Measurements from ENCODE around the gene NEFH.

The NEFH gene

DNA sequence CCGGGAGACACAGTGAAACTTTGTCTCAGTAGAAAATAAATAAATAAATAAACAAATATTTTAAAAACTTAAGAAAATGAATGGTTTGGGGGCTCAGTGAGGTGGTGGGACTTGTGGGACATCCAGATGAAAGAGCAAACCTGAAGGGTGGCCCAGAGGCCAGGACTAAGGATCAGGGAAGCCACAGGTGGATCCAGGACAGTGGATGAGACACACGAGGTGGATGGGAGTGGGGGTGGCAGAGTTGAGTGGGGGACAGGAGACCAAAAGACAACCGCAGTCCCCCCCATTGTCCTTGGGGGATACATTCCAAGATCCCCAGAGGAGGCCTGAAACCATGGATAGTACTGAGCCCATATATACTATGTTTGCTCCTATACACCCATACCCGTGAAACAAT is 34.5 kb upstream of the NEFH start:
- no peaks in the 10 kb centered on the region for H3K4me1 ChIP-seq (ENCODE audit: insufficient read depth, low read length)
- H3K9ac ChIP-seq (ENCODE audit: low read length), result no peak overlapping the region
- no peaks in the 10 kb centered on the region for H3K9me3 ChIP-seq (ENCODE audit: low read length)
- no peak overlapping the region for H3K4me3 ChIP-seq (ENCODE audit: low read depth in 1 of 2, low read length in 2 of 2)
- no peaks in the 10 kb centered on the region for H3K27me3 ChIP-seq (ENCODE audit: control insufficient read depth in 1 of 2, insufficient read depth in 2 of 2, low read length in 2 of 2)
- no peaks in the 10 kb centered on the region for H3K36me3 ChIP-seq (ENCODE audit: insufficient read depth, low read length)
- no peak overlapping the region for H3K27ac ChIP-seq (ENCODE audit: low read depth, low read length)

DNA sequence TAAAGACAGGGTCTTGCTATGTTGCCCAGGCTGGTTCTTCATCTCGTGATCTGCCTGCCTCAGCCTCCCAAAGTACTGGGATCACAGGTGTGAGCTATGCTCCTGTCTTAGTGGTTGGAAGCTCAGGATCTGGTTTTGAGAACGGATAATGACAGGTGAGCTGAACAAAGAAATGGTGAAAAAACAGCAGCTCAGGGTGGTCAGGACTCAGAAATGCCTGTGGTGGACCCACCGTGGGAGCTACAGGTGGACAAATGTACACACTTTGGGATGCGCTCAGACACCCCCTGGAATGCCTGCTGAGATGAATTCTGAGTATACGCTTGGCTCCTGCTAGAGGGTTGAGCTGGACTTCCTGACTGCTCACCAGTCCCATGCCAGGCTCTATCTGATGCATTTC is 32.1 kb upstream of the NEFH start:
- no peak overlapping the region for H3K27ac ChIP-seq (ENCODE audit: low read depth, low read length)
- H3K36me3 ChIP-seq (ENCODE audit: insufficient read depth, low read length), result no peaks in the 10 kb centered on the region
- no peaks in the 10 kb centered on the region for H3K27me3 ChIP-seq (ENCODE audit: control insufficient read depth in 1 of 2, insufficient read depth in 2 of 2, low read length in 2 of 2)
- no peak overlapping the region for H3K9ac ChIP-seq (ENCODE audit: low read length)
- no peaks in the 10 kb centered on the region for H3K9me3 ChIP-seq (ENCODE audit: low read length)
- H3K4me3 ChIP-seq (ENCODE audit: low read depth in 1 of 2, low read length in 2 of 2), result no peak overlapping the region
- no peaks in the 10 kb centered on the region for H3K4me1 ChIP-seq (ENCODE audit: insufficient read depth, low read length)

DNA sequence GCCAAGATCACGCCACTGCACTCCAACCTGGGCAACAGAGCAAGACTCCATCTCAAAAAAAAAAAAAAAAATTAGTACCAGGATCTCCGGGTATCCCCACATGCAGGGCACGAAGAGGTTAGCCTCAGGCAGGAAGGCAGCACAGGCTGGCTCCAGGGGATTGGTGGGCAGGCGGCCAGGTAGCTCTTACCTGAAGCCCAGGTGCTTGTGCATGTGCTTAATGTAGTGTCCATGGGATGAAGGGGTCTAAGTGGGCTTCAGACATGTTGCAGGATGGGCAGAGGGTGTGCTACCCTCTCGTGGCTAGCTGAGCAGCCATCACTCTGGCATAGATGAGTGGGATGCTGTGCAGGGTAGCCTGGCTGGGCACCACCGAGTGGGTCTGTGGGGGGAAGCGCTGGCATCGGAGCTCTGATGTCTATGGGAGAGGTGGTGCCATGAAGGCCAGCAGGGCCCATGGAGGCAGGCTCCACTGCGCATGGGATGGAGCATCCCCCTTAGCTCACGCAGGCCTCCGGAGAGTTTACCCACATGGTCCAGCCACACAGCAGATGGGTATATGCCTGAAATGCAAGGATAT is 30.6 kb upstream of the NEFH start:
- H3K9me3 ChIP-seq (ENCODE audit: low read length), result no peaks in the 10 kb centered on the region
- no peak overlapping the region for H3K4me3 ChIP-seq (ENCODE audit: low read depth in 1 of 2, low read length in 2 of 2)
- H3K36me3 ChIP-seq (ENCODE audit: insufficient read depth, low read length), result no peaks in the 10 kb centered on the region
- no peaks in the 10 kb centered on the region for H3K27me3 ChIP-seq (ENCODE audit: control insufficient read depth in 1 of 2, insufficient read depth in 2 of 2, low read length in 2 of 2)
- H3K27ac ChIP-seq (ENCODE audit: low read depth, low read length), result no peak overlapping the region
- peaks cover 8% of the 10 kb centered on the region for H3K4me1 ChIP-seq (ENCODE audit: insufficient read depth, low read length)
- no peak overlapping the region for H3K9ac ChIP-seq (ENCODE audit: low read length)

DNA sequence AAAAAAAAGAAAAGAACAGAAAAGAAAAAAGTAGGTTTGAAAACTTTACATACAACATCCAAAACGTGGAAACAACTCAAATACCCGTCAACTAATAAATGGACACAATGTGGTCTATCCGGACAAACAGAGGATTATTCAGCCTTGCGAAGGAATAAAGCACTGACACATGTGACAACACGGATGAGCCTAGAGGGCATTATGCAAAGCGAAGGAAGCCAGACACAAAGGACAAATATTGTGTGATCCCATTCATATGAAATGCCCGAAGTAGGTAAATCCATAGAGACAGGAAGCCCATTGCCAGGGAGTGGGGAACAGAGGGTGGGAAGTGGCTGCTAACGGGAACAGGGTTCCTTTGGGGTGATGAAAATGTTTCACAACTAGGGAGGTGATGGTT is 29.8 kb upstream of the NEFH start:
- no peaks in the 10 kb centered on the region for H3K9me3 ChIP-seq (ENCODE audit: low read length)
- no peaks in the 10 kb centered on the region for H3K36me3 ChIP-seq (ENCODE audit: insufficient read depth, low read length)
- no peaks in the 10 kb centered on the region for H3K27me3 ChIP-seq (ENCODE audit: control insufficient read depth in 1 of 2, insufficient read depth in 2 of 2, low read length in 2 of 2)
- H3K4me1 ChIP-seq (ENCODE audit: insufficient read depth, low read length), result peaks cover 11% of the 10 kb centered on the region
- H3K27ac ChIP-seq (ENCODE audit: low read depth, low read length), result no peak overlapping the region
- H3K4me3 ChIP-seq (ENCODE audit: low read depth in 1 of 2, low read length in 2 of 2), result no peak overlapping the region
- H3K9ac ChIP-seq (ENCODE audit: low read length), result no peak overlapping the region

DNA sequence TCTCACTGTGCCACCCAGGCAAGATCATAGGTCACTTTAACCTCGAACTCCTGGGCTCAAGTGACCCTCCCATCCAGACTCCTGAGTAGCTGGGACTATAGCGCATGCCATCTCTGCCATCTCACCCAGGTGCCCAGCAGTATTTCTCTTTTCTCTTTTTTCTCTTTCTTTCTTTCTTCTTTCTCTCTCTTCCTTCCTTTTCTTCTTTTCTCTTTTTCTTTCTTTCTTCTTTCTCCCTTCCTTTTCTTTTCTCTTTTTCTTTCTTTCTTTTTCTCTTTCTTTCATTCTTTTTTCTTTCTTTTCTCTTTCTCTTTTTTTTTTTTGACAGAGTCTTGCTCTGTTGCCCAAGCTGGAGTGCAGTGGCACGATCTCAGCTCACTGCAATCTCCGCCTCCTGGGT is 28.2 kb upstream of the NEFH start:
- no peak overlapping the region for H3K9ac ChIP-seq (ENCODE audit: low read length)
- no peak overlapping the region for H3K27ac ChIP-seq (ENCODE audit: low read depth, low read length)
- H3K4me1 ChIP-seq (ENCODE audit: insufficient read depth, low read length), result peaks cover 14% of the 10 kb centered on the region
- no peak overlapping the region for H3K4me3 ChIP-seq (ENCODE audit: low read depth in 1 of 2, low read length in 2 of 2)
- H3K9me3 ChIP-seq (ENCODE audit: low read length), result no peaks in the 10 kb centered on the region
- no peaks in the 10 kb centered on the region for H3K36me3 ChIP-seq (ENCODE audit: insufficient read depth, low read length)
- H3K27me3 ChIP-seq (ENCODE audit: control insufficient read depth in 1 of 2, insufficient read depth in 2 of 2, low read length in 2 of 2), result no peaks in the 10 kb centered on the region

DNA sequence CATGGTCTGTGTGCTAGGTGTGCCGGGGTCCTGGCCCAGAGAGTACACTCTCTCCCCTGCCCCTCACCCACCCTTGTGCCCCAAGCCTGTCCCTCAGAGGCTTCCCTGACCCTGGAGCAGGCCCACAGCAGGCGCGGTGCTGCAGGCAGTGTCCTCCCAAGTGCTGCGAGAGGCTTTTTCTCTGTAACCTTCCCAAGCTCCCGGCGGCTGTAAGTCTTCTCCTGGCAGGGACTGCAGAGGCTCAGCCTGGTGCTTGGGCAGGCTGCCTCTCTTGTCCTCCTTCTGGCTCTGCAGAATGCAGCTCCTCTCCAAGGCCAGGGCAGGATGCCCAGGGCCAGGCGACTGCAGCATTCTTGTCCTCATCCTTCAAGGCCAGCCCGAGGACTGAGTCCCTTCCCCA is 25.7 kb upstream of the NEFH start:
- no peak overlapping the region for H3K27ac ChIP-seq (ENCODE audit: low read depth, low read length)

DNA sequence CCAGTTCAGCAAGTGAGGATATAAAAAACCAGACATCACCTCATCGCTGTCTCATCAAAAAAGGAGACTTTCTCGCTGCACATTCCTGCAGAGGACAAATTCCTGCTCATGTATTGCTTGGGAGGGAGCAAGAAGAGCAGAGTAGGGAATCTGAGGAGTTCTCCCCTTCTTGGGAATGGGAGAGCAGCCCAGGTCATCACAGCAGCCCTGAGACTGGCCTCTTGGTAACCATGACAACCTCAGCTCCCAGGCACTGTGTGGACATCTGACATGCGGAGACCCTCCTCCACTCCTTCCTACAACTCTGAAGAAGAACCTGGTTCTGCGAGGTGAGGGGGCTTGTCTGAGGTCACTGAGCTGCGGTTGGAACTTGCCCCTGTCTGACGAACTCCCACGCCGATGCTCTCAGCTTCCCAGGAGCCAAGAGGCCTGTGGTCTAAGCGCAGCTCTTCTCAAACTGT is 23.8 kb upstream of the NEFH start:
- H3K27me3 ChIP-seq (ENCODE audit: control insufficient read depth in 1 of 2, insufficient read depth in 2 of 2, low read length in 2 of 2), result no peaks in the 10 kb centered on the region
- H3K4me1 ChIP-seq (ENCODE audit: insufficient read depth, low read length), result peaks cover 14% of the 10 kb centered on the region
- no peaks in the 10 kb centered on the region for H3K36me3 ChIP-seq (ENCODE audit: insufficient read depth, low read length)
- no peaks in the 10 kb centered on the region for H3K9me3 ChIP-seq (ENCODE audit: low read length)
- H3K9ac ChIP-seq (ENCODE audit: low read length), result no peak overlapping the region
- H3K27ac ChIP-seq (ENCODE audit: low read depth, low read length), result no peak overlapping the region
- H3K4me3 ChIP-seq (ENCODE audit: low read depth in 1 of 2, low read length in 2 of 2), result no peak overlapping the region

More for the DNA sequence above, 25.7 kb upstream of the NEFH start:
- H3K4me3 ChIP-seq (ENCODE audit: low read depth in 1 of 2, low read length in 2 of 2), result no peak overlapping the region
- H3K4me1 ChIP-seq (ENCODE audit: insufficient read depth, low read length), result peaks cover 14% of the 10 kb centered on the region
- H3K27me3 ChIP-seq (ENCODE audit: control insufficient read depth in 1 of 2, insufficient read depth in 2 of 2, low read length in 2 of 2), result no peaks in the 10 kb centered on the region
- no peaks in the 10 kb centered on the region for H3K9me3 ChIP-seq (ENCODE audit: low read length)
- H3K9ac ChIP-seq (ENCODE audit: low read length), result no peak overlapping the region
- H3K36me3 ChIP-seq (ENCODE audit: insufficient read depth, low read length), result no peaks in the 10 kb centered on the region

DNA sequence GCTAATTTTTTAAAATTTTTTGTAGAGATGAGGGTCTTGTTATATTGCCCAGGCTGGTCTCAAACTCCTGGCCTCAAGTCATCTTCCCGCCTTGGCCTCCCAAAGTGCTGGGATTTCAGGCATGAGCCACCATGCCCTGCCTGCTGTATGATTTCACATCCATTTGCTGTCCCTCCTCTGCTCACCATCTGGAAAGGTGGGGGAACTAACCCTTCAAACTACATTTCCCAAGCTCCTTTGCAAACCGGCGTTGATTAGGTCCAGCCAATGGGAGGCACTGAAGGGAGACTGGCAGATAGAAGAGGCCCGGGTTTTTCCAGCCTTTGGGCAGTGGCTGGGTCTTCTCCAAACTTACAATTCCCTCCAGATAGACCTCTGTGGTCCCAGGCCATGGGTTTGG is 22.3 kb upstream of the NEFH start:
- Histone ChIP-seq H3K36me3 (ENCODE audit: insufficient read depth, low read length) (no peaks in the 10 kb centered on the region), H3K27ac (ENCODE audit: low read depth, low read length) (no peak overlapping the region), H3K9me3 (ENCODE audit: low read length) (no peaks in the 10 kb centered on the region), H3K9ac (ENCODE audit: low read length) (no peak overlapping the region), H3K27me3 (ENCODE audit: control insufficient read depth in 1 of 2, insufficient read depth in 2 of 2, low read length in 2 of 2) (no peaks in the 10 kb centered on the region), H3K4me1 (ENCODE audit: insufficient read depth, low read length) (peaks cover 14% of the 10 kb centered on the region), H3K4me3 (ENCODE audit: low read depth in 1 of 2, low read length in 2 of 2) (no peak overlapping the region)

DNA sequence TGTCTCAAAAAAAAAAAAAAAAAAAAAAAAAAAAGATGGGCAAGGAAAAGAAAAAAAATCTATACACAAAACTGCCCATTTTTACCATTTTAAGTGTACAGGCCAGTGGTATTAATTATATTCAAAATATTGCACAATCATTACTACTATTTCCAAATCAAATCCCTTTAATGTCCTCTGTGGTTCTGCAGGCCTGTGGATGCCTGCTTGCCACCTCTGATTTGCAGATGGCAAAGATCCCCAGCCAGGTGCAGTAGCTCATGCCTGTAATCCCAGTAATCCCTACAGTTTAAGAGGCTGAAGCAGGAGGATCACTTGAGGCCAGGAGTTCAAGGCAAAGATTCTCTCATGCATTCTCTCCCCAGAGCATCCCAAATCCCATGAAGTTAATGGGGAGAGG is 21.5 kb upstream of the NEFH start:
- H3K9me3 ChIP-seq (ENCODE audit: low read length), result no peaks in the 10 kb centered on the region
- no peak overlapping the region for H3K9ac ChIP-seq (ENCODE audit: low read length)
- H3K27me3 ChIP-seq (ENCODE audit: control insufficient read depth in 1 of 2, insufficient read depth in 2 of 2, low read length in 2 of 2), result no peaks in the 10 kb centered on the region
- no peak overlapping the region for H3K4me3 ChIP-seq (ENCODE audit: low read depth in 1 of 2, low read length in 2 of 2)
- H3K27ac ChIP-seq (ENCODE audit: low read depth, low read length), result no peak overlapping the region
- H3K36me3 ChIP-seq (ENCODE audit: insufficient read depth, low read length), result no peaks in the 10 kb centered on the region
- peaks cover 14% of the 10 kb centered on the region for H3K4me1 ChIP-seq (ENCODE audit: insufficient read depth, low read length)

DNA sequence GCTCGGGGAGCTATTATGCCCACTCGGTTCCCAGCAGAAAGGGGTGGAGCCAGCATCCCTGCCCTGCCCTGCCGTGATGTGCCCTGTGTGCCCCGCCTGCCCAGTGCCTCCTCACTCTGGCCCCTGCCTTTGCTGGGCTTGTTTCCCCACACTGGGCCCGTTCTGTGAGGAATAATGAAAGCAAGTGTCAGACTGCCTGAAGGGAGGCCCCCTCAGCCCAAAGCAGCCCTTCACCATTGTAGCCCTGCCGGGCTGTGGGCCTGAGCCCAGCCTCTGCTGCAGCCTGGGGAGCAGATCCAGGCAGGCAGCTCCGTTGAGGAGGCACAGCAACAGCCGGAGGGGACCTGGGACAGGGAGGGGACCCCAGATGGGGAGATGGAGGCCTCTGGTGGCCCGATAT is 20.2 kb upstream of the NEFH start:
- H3K9me3 ChIP-seq (ENCODE audit: low read length), result no peaks in the 10 kb centered on the region
- H3K9ac ChIP-seq (ENCODE audit: low read length), result no peak overlapping the region
- no peaks in the 10 kb centered on the region for H3K27me3 ChIP-seq (ENCODE audit: control insufficient read depth in 1 of 2, insufficient read depth in 2 of 2, low read length in 2 of 2)
- H3K4me3 ChIP-seq (ENCODE audit: low read depth in 1 of 2, low read length in 2 of 2), result no peak overlapping the region
- H3K27ac ChIP-seq (ENCODE audit: low read depth, low read length), result no peak overlapping the region
- no peaks in the 10 kb centered on the region for H3K36me3 ChIP-seq (ENCODE audit: insufficient read depth, low read length)
- H3K4me1 ChIP-seq (ENCODE audit: insufficient read depth, low read length), result peaks cover 4% of the 10 kb centered on the region

DNA sequence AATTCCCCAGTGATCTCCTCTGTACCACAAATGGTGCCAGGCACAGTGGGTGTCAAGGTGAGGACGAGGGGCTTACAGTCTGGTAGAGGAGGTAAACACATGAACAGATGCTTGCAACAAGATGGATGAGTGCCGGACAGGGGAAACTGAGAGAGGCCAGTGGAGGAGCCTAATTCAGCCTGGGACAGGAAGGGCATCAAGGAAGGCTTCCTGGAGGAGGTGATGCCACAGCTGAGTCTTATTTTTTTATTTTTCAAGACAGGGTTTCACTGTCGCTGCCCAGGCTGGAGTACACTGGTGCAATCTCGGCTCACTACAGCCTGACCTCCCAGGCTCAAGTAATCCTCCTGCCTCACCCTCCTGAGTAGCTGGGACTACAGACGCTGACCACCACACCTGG is 18.8 kb upstream of the NEFH start:
- no peaks in the 10 kb centered on the region for H3K36me3 ChIP-seq (ENCODE audit: insufficient read depth, low read length)

DNA sequence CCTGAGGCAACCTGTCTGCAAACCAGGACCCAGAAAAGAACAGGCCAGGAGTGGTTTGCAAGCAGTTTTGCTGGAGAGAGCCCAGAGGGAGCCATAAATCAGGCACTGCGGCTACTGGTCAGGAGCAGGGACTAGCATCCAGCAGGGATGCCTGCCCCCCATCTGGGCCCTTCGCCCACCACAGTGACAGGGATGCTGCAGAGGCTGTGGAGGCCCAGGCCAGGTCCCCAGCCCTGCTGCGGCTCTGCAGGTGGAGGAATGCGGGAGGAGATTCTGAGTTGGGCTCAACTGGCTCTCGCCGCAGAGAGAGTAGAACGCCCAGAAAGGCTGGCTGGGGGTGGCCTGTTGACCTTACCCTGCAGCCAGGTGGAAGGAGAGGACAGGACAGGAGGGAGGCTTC is 16.4 kb upstream of the NEFH start:
- no peaks in the 10 kb centered on the region for H3K4me1 ChIP-seq (ENCODE audit: insufficient read depth, low read length)
- no peaks in the 10 kb centered on the region for H3K36me3 ChIP-seq (ENCODE audit: insufficient read depth, low read length)
- H3K4me3 ChIP-seq (ENCODE audit: low read depth in 1 of 2, low read length in 2 of 2), result no peak overlapping the region
- H3K27me3 ChIP-seq (ENCODE audit: control insufficient read depth in 1 of 2, insufficient read depth in 2 of 2, low read length in 2 of 2), result no peaks in the 10 kb centered on the region
- H3K9ac ChIP-seq (ENCODE audit: low read length), result no peak overlapping the region
- no peaks in the 10 kb centered on the region for H3K9me3 ChIP-seq (ENCODE audit: low read length)
- H3K27ac ChIP-seq (ENCODE audit: low read depth, low read length), result no peak overlapping the region

More for the DNA sequence above, 18.8 kb upstream of the NEFH start:
- no peaks in the 10 kb centered on the region for H3K9me3 ChIP-seq (ENCODE audit: low read length)
- no peak overlapping the region for H3K27ac ChIP-seq (ENCODE audit: low read depth, low read length)
- H3K4me1 ChIP-seq (ENCODE audit: insufficient read depth, low read length), result no peaks in the 10 kb centered on the region
- no peaks in the 10 kb centered on the region for H3K27me3 ChIP-seq (ENCODE audit: control insufficient read depth in 1 of 2, insufficient read depth in 2 of 2, low read length in 2 of 2)
- H3K4me3 ChIP-seq (ENCODE audit: low read depth in 1 of 2, low read length in 2 of 2), result no peak overlapping the region
- no peak overlapping the region for H3K9ac ChIP-seq (ENCODE audit: low read length)
